Measurements from ENCODE around the gene RPUSD3. TPM values are rescaled to one million over a fixed set of nuclear protein-coding genes. Genes with fewer than 3 reads are reported as not detected.
"Not testable (repeated sequence)": the region's sequence is repeated elsewhere in the genome, so short reads cannot be mapped to it uniquely, and the experiment has no call there.

The RPUSD3 gene
- total RNA-seq, 1 donor from 2014 or later: 30.5 TPM

- no peak for DNase-seq (ENCODE audit: low spot score)
- no peak overlapping the region for H3K27ac ChIP-seq
- no peaks in the 10 kb centered on the region for H3K36me3 ChIP-seq
- no peak for TF ChIP-seq CTCF (IDR thresholded peaks at IDR 0.05)
- TF ChIP-seq EZH2phosphoT487 (IDR thresholded peaks at IDR 0.05): no peak
- TF ChIP-seq EZH2 (IDR thresholded peaks at IDR 0.05): no peak
- no peaks in the 10 kb centered on the region for H3K36me3 Mint-ChIP-seq
- H3K4me1 ChIP-seq: no peaks in the 10 kb centered on the region
- H3K9ac ChIP-seq: no peak overlapping the region
- no peaks in the 10 kb centered on the region for H3K27me3 ChIP-seq
- no peak overlapping the region for H3K27ac Mint-ChIP-seq
- no peaks in the 10 kb centered on the region for H3K9me3 ChIP-seq (ENCODE audit: low read depth)
- H3K4me1 Mint-ChIP-seq: no peaks in the 10 kb centered on the region
- no peaks in the 10 kb centered on the region for H3K79me2 ChIP-seq (ENCODE audit: low read depth)
- H3K4me2 ChIP-seq: no peak overlapping the region
- no peaks in the 10 kb centered on the region for H4K20me1 ChIP-seq (ENCODE audit: low read depth)
- peaks cover 4% of the 10 kb centered on the region for H3K27me3 Mint-ChIP-seq (ENCODE audit: insufficient read depth, low read depth)
- no peaks in the 10 kb centered on the region for H3K9me3 Mint-ChIP-seq
- H3F3A ChIP-seq (ENCODE audit: low read depth): no peaks in the 10 kb centered on the region
- H3K4me3 Mint-ChIP-seq: no peak overlapping the region
- H3K4me3 ChIP-seq: no peak overlapping the region
- no peak overlapping the region for H2AFZ ChIP-seq (replicated peaks)
Observed at GRCh38 chr3:9870978-9871377, 27.2 kb upstream of the RPUSD3 start.

GRCh38 chr3:9869955-9870354 lies 26.1 kb upstream of the RPUSD3 start:
- no peak for DNase-seq (ENCODE audit: low spot score)

GRCh38 chr3:9867106-9867505 lies 23.3 kb upstream of the RPUSD3 start:
- peaks cover 4% of the 10 kb centered on the region for H3K4me1 ChIP-seq
- peaks cover 15% of the 10 kb centered on the region for H3K27me3 ChIP-seq
- no peaks in the 10 kb centered on the region for H4K20me1 ChIP-seq (ENCODE audit: low read depth)
- H3K27me3 Mint-ChIP-seq (ENCODE audit: insufficient read depth, low read depth): peaks cover 10% of the 10 kb centered on the region
- TF ChIP-seq EZH2phosphoT487 (IDR thresholded peaks at IDR 0.05) (no peak), EZH2 (IDR thresholded peaks at IDR 0.05) (no peak)
- no peaks in the 10 kb centered on the region for H3K36me3 ChIP-seq
- peaks cover 7% of the 10 kb centered on the region for H3K4me1 Mint-ChIP-seq
- no peak overlapping the region for H3K4me3 ChIP-seq
- no peak for DNase-seq (ENCODE audit: low spot score)
- no peaks in the 10 kb centered on the region for H3K79me2 ChIP-seq (ENCODE audit: low read depth)
- H3K9me3 Mint-ChIP-seq: no peaks in the 10 kb centered on the region
- no peak overlapping the region for H2AFZ ChIP-seq (replicated peaks)
- no peak overlapping the region for H3K27ac ChIP-seq
- H3F3A ChIP-seq (ENCODE audit: low read depth): peaks cover 3% of the 10 kb centered on the region
- no peak overlapping the region for H3K4me3 Mint-ChIP-seq
- H3K9me3 ChIP-seq (ENCODE audit: low read depth): no peaks in the 10 kb centered on the region
- no peak overlapping the region for H3K9ac ChIP-seq
- no peaks in the 10 kb centered on the region for H3K36me3 Mint-ChIP-seq
- no peak overlapping the region for H3K4me2 ChIP-seq
- peak overlapping the region; percentile 76 for H3K27ac Mint-ChIP-seq

More at GRCh38 chr3:9869955-9870354, 26.1 kb upstream of the RPUSD3 start:
- Histone ChIP-seq H3K79me2 (ENCODE audit: low read depth) (no peaks in the 10 kb centered on the region), H3K4me2 (no peak overlapping the region), H3K9me3 (ENCODE audit: low read depth) (no peaks in the 10 kb centered on the region), H4K20me1 (ENCODE audit: low read depth) (no peaks in the 10 kb centered on the region), H3K9ac (no peak overlapping the region), H3K4me3 (no peak overlapping the region), H3K27me3 (no peaks in the 10 kb centered on the region), H3K36me3 (no peaks in the 10 kb centered on the region), H3K4me1 (no peaks in the 10 kb centered on the region), H3F3A (ENCODE audit: low read depth) (no peaks in the 10 kb centered on the region), H3K27ac (no peak overlapping the region), H2AFZ (replicated peaks) (no peak overlapping the region)
- Mint-ChIP-seq H3K4me1 (no peaks in the 10 kb centered on the region), H3K27ac (no peak overlapping the region), H3K36me3 (no peaks in the 10 kb centered on the region), H3K9me3 (no peaks in the 10 kb centered on the region), H3K27me3 (ENCODE audit: insufficient read depth, low read depth) (peaks cover 5% of the 10 kb centered on the region), H3K4me3 (no peak overlapping the region)
- TF ChIP-seq CTCF (IDR thresholded peaks at IDR 0.05) (no peak), EZH2 (IDR thresholded peaks at IDR 0.05) (no peak), EZH2phosphoT487 (IDR thresholded peaks at IDR 0.05) (no peak)

GRCh38 chr3:9866639-9867038 lies 22.8 kb upstream of the RPUSD3 start:
- Histone ChIP-seq H3K4me2 (no peak overlapping the region), H4K20me1 (ENCODE audit: low read depth) (no peaks in the 10 kb centered on the region), H3K9ac (no peak overlapping the region), H3K27me3 (peaks cover 20% of the 10 kb centered on the region), H3K4me3 (no peak overlapping the region), H3K36me3 (no peaks in the 10 kb centered on the region), H3K27ac (no peak overlapping the region), H2AFZ (replicated peaks) (no peak overlapping the region), H3F3A (ENCODE audit: low read depth) (peaks cover 7% of the 10 kb centered on the region), H3K79me2 (ENCODE audit: low read depth) (no peaks in the 10 kb centered on the region), H3K4me1 (peaks cover 6% of the 10 kb centered on the region), H3K9me3 (ENCODE audit: low read depth) (no peaks in the 10 kb centered on the region)
- Mint-ChIP-seq H3K9me3 (no peaks in the 10 kb centered on the region), H3K36me3 (no peaks in the 10 kb centered on the region), H3K27ac (no peak overlapping the region), H3K4me3 (no peak overlapping the region), H3K4me1 (peaks cover 10% of the 10 kb centered on the region), H3K27me3 (ENCODE audit: insufficient read depth, low read depth) (peaks cover 12% of the 10 kb centered on the region)
- no peak for DNase-seq (ENCODE audit: low spot score)
- TF ChIP-seq EZH2 (IDR thresholded peaks at IDR 0.05) (no peak), CTCF (IDR thresholded peaks at IDR 0.05) (no peak), EZH2phosphoT487 (IDR thresholded peaks at IDR 0.05) (no peak)

- H3K79me2 ChIP-seq (ENCODE audit: low read depth); H3K4me3 ChIP-seq; H3K4me3 Mint-ChIP-seq; H3K36me3 Mint-ChIP-seq; H3K9me3 Mint-ChIP-seq; DNase-seq (ENCODE audit: low spot score); H3F3A ChIP-seq (ENCODE audit: low read depth); H3K27ac ChIP-seq; H2AFZ ChIP-seq (replicated peaks); H3K36me3 ChIP-seq; H3K4me2 ChIP-seq; H4K20me1 ChIP-seq (ENCODE audit: low read depth); H3K9ac ChIP-seq; H3K9me3 ChIP-seq (ENCODE audit: low read depth): not testable (repeated sequence)
- peaks cover 13% of the 10 kb centered on the region for H3K4me1 ChIP-seq
- Mint-ChIP-seq H3K27me3 (ENCODE audit: insufficient read depth, low read depth) (peaks cover 12% of the 10 kb centered on the region), H3K27ac (peak overlapping the region; percentile 63), H3K4me1 (peaks cover 19% of the 10 kb centered on the region)
- peaks cover 24% of the 10 kb centered on the region for H3K27me3 ChIP-seq
Observed at GRCh38 chr3:9865125-9865637, 21.4 kb upstream of the RPUSD3 start.
